AG04449 (cell line): ENCODE measurements around the gene PRKCZ.

ENCODE experiments used
- CTCF ChIA-PET: fragments of 350-600 bp; formaldehyde crosslinking; extraction: SDS; loops from one replicate; lab custom pipeline; 2021; ENCODE audit warnings: antibody characterized with exemption; lab: Yijun Ruan, JAX
- POLR2A ChIA-PET: fragments of 400-600, 350-600 bp; formaldehyde crosslinking; extraction: SDS; loops from one replicate; lab custom pipeline; 2020; ENCODE audit warnings: antibody characterized with exemption, inconsistent platforms; lab: Yijun Ruan, JAX
- DNase-seq: peaks from one replicate; pipeline ENCODE4 v3.0.0-alpha.2; 2010; ENCODE audit warnings: low read depth, low spot score
- H3K4me3 ChIP-seq: 2 replicates; pipeline ENCODE4 v1.5.1; 2011; ENCODE audit warnings: low read depth, mild to moderate bottlenecking, control low read depth, low read length
- TF ChIP-seq, protein P1 (sequence below): IDR thresholded peaks from one replicate; pipeline ENCODE4 v1.5.1; 2011; ENCODE audit warnings: mild to moderate bottlenecking, moderate library complexity, low read length, control low read depth, inconsistent platforms; ENCODE audit not compliant: insufficient read depth; ENCODE audit errors: missing control alignments

The PRKCZ gene

DNA sequence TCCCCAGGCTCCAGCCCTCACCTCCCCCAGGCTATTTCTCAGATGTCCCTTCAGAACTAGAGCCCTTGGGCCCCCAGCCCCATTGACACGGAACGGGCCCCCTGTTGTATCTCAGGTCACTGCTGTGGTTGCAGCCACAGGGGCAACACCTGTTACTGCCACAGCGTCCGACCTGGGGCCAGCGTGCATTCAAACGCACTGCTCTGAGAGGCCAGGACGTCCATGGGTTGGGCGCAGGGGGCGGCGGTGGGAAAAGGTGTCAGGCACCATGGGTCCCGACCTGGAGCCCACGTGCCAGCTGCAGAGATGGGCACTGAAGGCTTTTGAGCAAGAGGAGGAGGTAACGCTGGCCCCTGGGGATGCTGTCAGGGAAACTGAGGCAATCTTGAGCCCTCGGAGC, 131.1 kb downstream of the PRKCZ start:
- TF ChIP-seq, protein P1, sequence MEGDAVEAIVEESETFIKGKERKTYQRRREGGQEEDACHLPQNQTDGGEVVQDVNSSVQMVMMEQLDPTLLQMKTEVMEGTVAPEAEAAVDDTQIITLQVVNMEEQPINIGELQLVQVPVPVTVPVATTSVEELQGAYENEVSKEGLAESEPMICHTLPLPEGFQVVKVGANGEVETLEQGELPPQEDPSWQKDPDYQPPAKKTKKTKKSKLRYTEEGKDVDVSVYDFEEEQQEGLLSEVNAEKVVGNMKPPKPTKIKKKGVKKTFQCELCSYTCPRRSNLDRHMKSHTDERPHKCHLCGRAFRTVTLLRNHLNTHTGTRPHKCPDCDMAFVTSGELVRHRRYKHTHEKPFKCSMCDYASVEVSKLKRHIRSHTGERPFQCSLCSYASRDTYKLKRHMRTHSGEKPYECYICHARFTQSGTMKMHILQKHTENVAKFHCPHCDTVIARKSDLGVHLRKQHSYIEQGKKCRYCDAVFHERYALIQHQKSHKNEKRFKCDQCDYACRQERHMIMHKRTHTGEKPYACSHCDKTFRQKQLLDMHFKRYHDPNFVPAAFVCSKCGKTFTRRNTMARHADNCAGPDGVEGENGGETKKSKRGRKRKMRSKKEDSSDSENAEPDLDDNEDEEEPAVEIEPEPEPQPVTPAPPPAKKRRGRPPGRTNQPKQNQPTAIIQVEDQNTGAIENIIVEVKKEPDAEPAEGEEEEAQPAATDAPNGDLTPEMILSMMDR, result no peak
- CTCF ChIA-PET, result interaction anchor here (2.0 kb wide), 1 partner anchor 41 kb away, joined by 6 read pairs; no protein-coding TSS in a partner anchor
- no peak for DNase-seq
- POLR2A ChIA-PET, result no interaction called here
- no peak overlapping the region for H3K4me3 ChIP-seq

DNA sequence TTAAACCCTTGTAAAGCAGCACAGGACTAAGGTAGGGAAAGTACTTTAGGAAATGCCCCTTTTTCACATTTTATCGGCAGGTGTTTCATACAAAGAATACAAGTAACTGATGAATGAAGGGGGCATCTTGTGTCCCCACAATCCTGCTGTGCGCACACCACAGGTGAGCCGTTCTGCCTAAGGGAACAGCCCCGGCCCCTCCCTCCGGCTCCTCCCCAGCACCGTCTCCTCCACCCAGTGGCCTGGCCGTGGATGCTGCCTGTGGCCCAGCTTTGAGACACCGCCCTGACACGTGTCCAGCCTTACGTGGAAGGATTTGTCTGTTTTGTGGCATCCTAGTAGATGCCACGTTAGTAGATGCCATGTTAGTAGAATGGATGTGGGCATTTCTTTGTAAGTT, 131.5 kb downstream of the PRKCZ start:
- TF ChIP-seq, protein P1, result no peak
- no peak overlapping the region for H3K4me3 ChIP-seq
- no peak for DNase-seq
- POLR2A ChIA-PET, result no interaction called here
- CTCF ChIA-PET, result interaction anchor here (2.0 kb wide), 1 partner anchor 42 kb away, joined by 6 read pairs; no protein-coding TSS in a partner anchor

DNA sequence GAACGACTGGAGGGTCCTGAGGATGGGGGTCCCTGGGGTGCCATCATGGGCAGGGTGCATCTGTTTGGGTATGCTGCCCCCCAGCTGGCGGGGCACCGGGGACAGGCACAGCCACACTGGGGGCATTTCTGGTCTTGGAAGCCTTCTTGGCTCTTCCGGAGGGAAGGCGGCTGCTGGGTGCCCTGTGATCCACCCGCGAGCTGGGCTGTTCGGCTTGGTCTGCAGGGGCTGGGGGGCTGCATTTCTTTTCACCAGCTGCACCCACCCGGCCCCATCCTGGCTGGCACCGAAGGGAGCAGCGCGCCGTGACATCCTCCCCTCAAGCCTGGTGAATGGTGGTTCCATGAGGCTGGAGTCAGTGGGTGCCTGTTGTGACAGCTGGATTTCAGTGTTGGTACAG, 132.2 kb downstream of the PRKCZ start:
- no peak for DNase-seq
- CTCF ChIA-PET, result interaction anchor here (1.1 to 4.3 kb wide), 3 partner anchors 8 to 223 kb away, joined by 3 to 41 read pairs (median 6); no protein-coding TSS in a partner anchor
- H3K4me3 ChIP-seq, result no peak overlapping the region
- POLR2A ChIA-PET, result no interaction called here
- TF ChIP-seq, protein P1, result no peak

DNA sequence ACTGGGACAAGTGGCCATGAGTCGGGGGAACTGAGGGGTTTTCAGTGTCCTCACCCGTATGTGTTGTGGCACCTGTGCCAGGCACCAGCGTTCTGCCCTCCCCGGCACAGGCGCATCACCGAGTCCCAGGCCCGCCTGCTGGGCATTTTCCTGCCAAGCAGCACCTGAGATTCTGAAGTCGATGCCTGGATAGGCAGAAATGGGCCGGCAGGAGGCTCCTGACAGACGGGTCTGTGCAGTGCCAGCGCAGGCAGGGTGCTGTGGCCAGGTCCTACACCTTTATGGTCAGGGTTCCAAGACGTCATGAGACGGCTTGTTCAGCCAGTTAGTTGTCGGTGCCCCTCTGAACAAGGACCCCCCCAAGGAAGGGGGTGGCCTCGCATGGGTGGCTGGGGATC, 133.7 kb downstream of the PRKCZ start:
- no peak for DNase-seq
- CTCF ChIA-PET, result interaction anchor here (4.3 kb wide), 1 partner anchor 10 kb away, joined by 41 read pairs; no protein-coding TSS in a partner anchor
- TF ChIP-seq, protein P1, result no peak
- POLR2A ChIA-PET, result no interaction called here
- H3K4me3 ChIP-seq, result no peak overlapping the region

DNA sequence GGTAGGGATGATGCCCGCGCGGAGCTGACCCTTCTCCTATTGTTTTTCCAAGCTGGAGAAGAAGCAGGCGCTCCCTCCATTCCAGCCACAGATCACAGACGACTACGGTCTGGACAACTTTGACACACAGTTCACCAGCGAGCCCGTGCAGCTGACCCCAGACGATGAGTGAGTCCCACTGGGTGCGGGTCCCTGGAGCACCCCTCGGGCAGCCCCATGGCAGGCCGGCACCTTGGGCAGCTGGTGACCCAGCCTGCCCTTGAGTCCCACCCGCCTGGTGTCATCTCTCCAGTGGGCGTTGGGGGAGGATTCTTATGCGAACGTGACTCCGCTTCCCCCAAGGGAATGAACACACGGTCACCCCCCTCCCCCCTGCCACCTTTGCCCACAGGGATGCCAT, 134.3 kb downstream of the PRKCZ start:
- H3K4me3 ChIP-seq, result no peak overlapping the region
- ChIA-PET CTCF (interaction anchor here (1.7 to 4.3 kb wide), 2 partner anchors 10 to 197 kb away, joined by 4 to 41 read pairs; no protein-coding TSS in a partner anchor), POLR2A (no interaction called here)
- TF ChIP-seq, protein P1, result no peak
- no peak for DNase-seq

DNA sequence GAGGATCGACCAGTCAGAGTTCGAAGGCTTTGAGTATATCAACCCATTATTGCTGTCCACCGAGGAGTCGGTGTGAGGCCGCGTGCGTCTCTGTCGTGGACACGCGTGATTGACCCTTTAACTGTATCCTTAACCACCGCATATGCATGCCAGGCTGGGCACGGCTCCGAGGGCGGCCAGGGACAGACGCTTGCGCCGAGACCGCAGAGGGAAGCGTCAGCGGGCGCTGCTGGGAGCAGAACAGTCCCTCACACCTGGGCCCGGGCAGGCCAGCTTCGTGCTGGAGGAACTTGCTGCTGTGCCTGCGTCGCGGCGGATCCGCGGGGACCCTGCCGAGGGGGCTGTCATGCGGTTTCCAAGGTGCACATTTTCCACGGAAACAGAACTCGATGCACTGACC, 134.7 kb downstream of the PRKCZ start:
- POLR2A ChIA-PET, result no interaction called here
- H3K4me3 ChIP-seq, result no peak overlapping the region
- TF ChIP-seq, protein P1, result no peak
- DNase-seq, result no peak
- CTCF ChIA-PET, result interaction anchor here (1.7 to 4.3 kb wide), 2 partner anchors 11 to 197 kb away, joined by 4 to 41 read pairs; no protein-coding TSS in a partner anchor
